Pancreas (tissue), 10 donors: ENCODE results near the gene PAFAH1B2. TPM values are rescaled to one million over a fixed set of nuclear protein-coding genes. Genes with fewer than 3 reads are reported as not detected.
A peak's percentile ranks its signal among the peaks of the same experiment; 100 is the strongest.

Experiments
- ATAC-seq, 4 donors: fragments of 200-7000 bp; cut with Tn5 transposase; one replicate each; pipeline versions ENCODE4 v1.8.0 to v1.9.1; 2020; ENCODE audit warnings: mild to moderate bottlenecking in 4 of 4, moderate library complexity in 4 of 4
- DNase-seq, 6 donors: peaks; one replicate each; pipeline ENCODE4 v3.0.0-alpha.2; 2020
- FAIRE-seq: peaks from 2 replicates; lab custom pipeline; 2012; peaks lifted over from hg19 to GRCh38; lab: Jason Lieb, UNC
- H3K27ac ChIP-seq, 4 donors: fragments of 200-600 bp; sonication (generic); 1 replicate in 3 of 4; 2 replicates in 1 of 4; pipeline versions ENCODE4 v1.5.0 to v1.8.0; 2020
- H3K27me3 ChIP-seq, 4 donors: fragments of 200-600 bp; one replicate each; pipeline ENCODE4 v1.8.0; 2021
- H3K36me3 ChIP-seq, 3 donors: fragments of 200-600 bp; sonication (generic) in 1 of 3; one replicate each; pipeline versions ENCODE4 v1.5.0 to v1.8.0; 2020 to 2021
- H3K4me1 ChIP-seq, 3 donors: fragments of 200-600 bp; one replicate each; pipeline ENCODE4 v1.8.0; 2021
- H3K4me3 ChIP-seq, 4 donors: fragments of 200-600 bp; sonication (generic) in 2 of 4; one replicate each; pipeline versions ENCODE4 v1.5.0 to v1.8.0; 2020 to 2021
- H3K9me3 ChIP-seq, 4 donors: fragments of 200-600 bp; one replicate each; pipeline ENCODE4 v1.8.0; 2021
- CTCF ChIP-seq, 4 donors: fragments of 200-600 bp; sonication (generic) in 3 of 4; IDR thresholded peaks; one replicate each; pipeline versions ENCODE4 v1.5.0 to v1.8.0; 2021; ENCODE audit warnings: antibody characterized with exemption in 4 of 4
- WGBS, 2 donors: extraction: QIAGEN DNeasy Blood & Tissue Kit; methylation state at CpG; one replicate each; pipeline ENCODE4 v1.1.7; 2013; 5-methylcytosine and 5-hydroxymethylcytosine counted together
- intact Hi-C, 3 donors: fragments of 100-400 bp; cut with DNase I; formaldehyde crosslinking; loops; one replicate each; pipeline versions ENCODE4 v1.11.1 to v1.14.2; 2022
- polyA plus RNA-seq, 2 donors: library from polyadenylated mRNA; stranded (reverse); fragments of 200-250 nt; gene quantifications; one replicate each; pipeline ENCODE4 v1.2.3, GENCODE V29; 2013
- total RNA-seq, 6 donors: library from RNA; stranded (reverse); fragmentation: NEBNext Ultra II Directional in 4 of 6; extraction: Animal tissue kit (Norgen Biotek cat#: 25700) in 4 of 6; gene quantifications; one replicate each; pipeline versions ENCODE4 v1.2.1 to v1.2.4, GENCODE V29; 2021 to 2023
- donor health status: healthy with polysubstance abuse.
- donor health status: DM: no; HTN: no; CAD: no; lungs with moderate emphysema.
- donor health status: DM: no; HTN: no; CAD: no.
- donor health status: control.
- donor health status: control.
- donor health status: Bipolar disorder and iron deficiency.
- donor health status: DM: yes; HTN: yes; CAD: no.
- donor health status: DM: no; HTN: no; CAD: no.
- donor health status: DM: no; HTN: no; CAD: no.
- donor health status: DM: yes; HTN: yes; CAD: no.

PAFAH1B2 gene
- total and polyA plus RNA-seq, 8 donors: 14.8 to 47.7 (median 24.3) TPM

GRCh38 chr11:117177534-117178209 lies 33.6 kb downstream of the PAFAH1B2 start:
- Histone ChIP-seq H3K27me3 (no peaks in the 10 kb centered on the region), H3K4me3 (peak overlapping the region in 3 of 4 donors; percentile 82 to 99 (median 86)), H3K4me1 (peaks cover 0 to 26% (median 3%) of the 10 kb centered on the region in 3 donors), H3K36me3 (peaks cover 0 to 8% (median 4%) of the 10 kb centered on the region in 3 donors), H3K9me3 (no peaks in the 10 kb centered on the region), H3K27ac (peak overlapping the region; percentile 92 to 98 (median 94))
- FAIRE-seq (no peak), ATAC-seq (no peak), DNase-seq (peak in 1 of 6 donors; percentile 27)
- 53 to 60% methylated on average over 10 of the region's 10 CpGs for WGBS, 2 donors
- intact Hi-C loops: no loop called here
- no peak for TF ChIP-seq CTCF (IDR thresholded peaks at IDR 0.05)

- intact Hi-C loops: no loop called here
- TF ChIP-seq CTCF (IDR thresholded peaks at IDR 0.05): no peak
- peak; percentile 86 to 94 (median 88) for ATAC-seq
- H3K4me1 ChIP-seq: peaks cover under 1 to 26% (median 6%) of the 10 kb centered on the region in 3 donors
- peak within 1 kb of the TSS; percentile 82 to 99 (median 88) for H3K4me3 ChIP-seq
- no peaks in the 10 kb centered on the region for H3K9me3 ChIP-seq
- no peak for FAIRE-seq
- DNase-seq: peak; percentile 92 to 97 (median 94)
- peak within 1 kb of the TSS; percentile 92 to 98 (median 94) for H3K27ac ChIP-seq
- 0 to 1% methylated on average over 51 of the region's 51 CpGs for whole genome bisulfite sequencing, 2 donors
- no peaks in the 10 kb centered on the region for H3K27me3 ChIP-seq
- peaks cover 0 to 10% (median 4%) of the 10 kb centered on the region in 3 donors for H3K36me3 ChIP-seq
Measured at GRCh38 chr11:117178210-117179034, 34.3 kb downstream of the PAFAH1B2 start, which contains the start of gene SIDT2. Gene SIDT2, plus strand, starts transcription at chr11:117178743. Its CDS starts 521 bp downstream, at chr11:117179264.

GRCh38 chr11:117179048-117179999 lies 35.2 kb downstream of the PAFAH1B2 start:
- DNase-seq (peak in 5 of 6 donors; percentile 46 to 86 (median 68)), ATAC-seq (peak; percentile 36 to 61 (median 48)), FAIRE-seq (no peak)
- Histone ChIP-seq H3K27me3 (no peaks in the 10 kb centered on the region), H3K27ac (peak overlapping the region; percentile 92 to 98 (median 94)), H3K9me3 (no peaks in the 10 kb centered on the region), H3K4me3 (peak overlapping the region; percentile 82 to 99 (median 88)), H3K36me3 (peaks cover 0 to 10% (median 4%) of the 10 kb centered on the region in 3 donors), H3K4me1 (peaks cover 8 to 32% (median 8%) of the 10 kb centered on the region in 3 donors)
- intact Hi-C loops: no loop called here
- WGBS, 2 donors: 0 to 1% methylated on average over 33 to 39 of the region's 39 CpGs
- no peak for TF ChIP-seq CTCF (IDR thresholded peaks at IDR 0.05)

- Histone ChIP-seq H3K4me3 (peak overlapping the region; percentile 82 to 99 (median 88)), H3K36me3 (peaks cover 0 to 10% (median 4%) of the 10 kb centered on the region in 3 donors), H3K9me3 (no peaks in the 10 kb centered on the region), H3K27me3 (no peaks in the 10 kb centered on the region), H3K27ac (peak overlapping the region; percentile 92 to 98 (median 94)), H3K4me1 (peaks cover 8 to 36% (median 12%) of the 10 kb centered on the region in 3 donors)
- WGBS, 2 donors: 21 to 29% methylated on average over 4 of the region's 4 CpGs
- no peak for FAIRE-seq
- ATAC-seq: peak in 1 of 4 donors; percentile 5
- no peak for TF ChIP-seq CTCF (IDR thresholded peaks at IDR 0.05)
- peak in 1 of 6 donors; percentile 15 for DNase-seq
- intact Hi-C loops: loop anchor here in 1 of 3 donors (5.0 kb wide), 1 partner anchor 42 kb away; no protein-coding TSS in a partner anchor
Measured at GRCh38 chr11:117180020-117180419, 35.9 kb downstream of the PAFAH1B2 start.
